EL (cell line): ENCODE measurements around the gene SUCO.

Experiments used
- DNase-seq: peaks from one replicate; pipeline ENCODE4 v3.0.0-alpha.2; 2016

Gene SUCO

GRCh38 chr1:172650474-172651193 lies 117.7 kb downstream of the SUCO start:
- no peak for DNase-seq

- DNase-seq, result peak; percentile 61
Measured at GRCh38 chr1:172653015-172653709, 120.2 kb downstream of the SUCO start.

- DNase-seq, result peak; percentile 79
Measured at GRCh38 chr1:172654535-172654934, 121.6 kb downstream of the SUCO start.

- DNase-seq, result no peak
Measured at GRCh38 chr1:172656576-172656975, 123.6 kb downstream of the SUCO start.

- DNase-seq, result no peak
Measured at GRCh38 chr1:172657586-172657985, 124.6 kb downstream of the SUCO start.

GRCh38 chr1:172658871-172659453 lies 126.0 kb downstream of the SUCO start, which contains the start of gene FASLG:
FASLG (plus strand) TSS chr1:172659103; CDS start chr1:172659202, 99 bp downstream.
- DNase-seq, result no peak

- DNase-seq, result no peak
Measured at GRCh38 chr1:172661107-172661506, 128.2 kb downstream of the SUCO start.
